H1 (cell line): ENCODE data around the gene MYH7. TPM values are rescaled to one million over a fixed set of nuclear protein-coding genes. Genes with fewer than 3 reads are reported as not detected.

ENCODE experiments used
- CTCF ChIA-PET: fragments of 300-600 bp; sonication (Branson Sonifier 250); formaldehyde crosslinking; loops from one replicate; lab custom pipeline; 2021; ENCODE audit not compliant: partially characterized antibody; lab: Charles Lee
- POLR2A ChIA-PET: fragments of 300-600 bp; sonication (Branson Sonifier 250); formaldehyde crosslinking; loops from one replicate; lab custom pipeline; 2021; ENCODE audit warnings: inconsistent platforms; ENCODE audit not compliant: partially characterized antibody; lab: Charles Lee
- DNase-seq, 2 experiments: peaks; one replicate each; pipeline versions ENCODE4 v3.0.0 to v3.0.0-alpha.2; 2010 to 2022; ENCODE audit warnings: low spot score in 2 of 2, low read depth in 1 of 2, mixed read lengths in 1 of 2
- FAIRE-seq: peaks from 2 replicates; lab custom pipeline; 2011; peaks lifted over from hg19 to GRCh38; lab: Jason Lieb, UNC
- H2AFZ ChIP-seq: 2 replicates; pipeline ENCODE4 v1.8.1; 2012; ENCODE audit warnings: low read length, inconsistent platforms
- H2AK5ac ChIP-seq: 2 replicates; pipeline ENCODE4 v1.6.1; 2013; ENCODE audit warnings: low read depth, low read length
- H2BK120ac ChIP-seq: replicated peaks from 2 replicates; pipeline ENCODE3; 2013; ENCODE audit warnings: low read depth, low read length, inconsistent platforms
- H2BK12ac ChIP-seq: 2 replicates; pipeline ENCODE4 v1.6.1; 2013; ENCODE audit warnings: low read depth, low read length
- H2BK15ac ChIP-seq: 2 replicates; pipeline ENCODE4 v1.6.1; 2013; ENCODE audit warnings: low read length
- H2BK20ac ChIP-seq: 2 replicates; pipeline ENCODE4 v1.6.1; 2013; ENCODE audit warnings: low read length
- H2BK5ac ChIP-seq: 2 replicates; pipeline ENCODE4 v1.6.1; 2013; ENCODE audit warnings: low read depth, low read length
- H3K14ac ChIP-seq: 2 replicates; pipeline ENCODE4 v1.6.1; 2013; ENCODE audit warnings: inconsistent platforms; ENCODE audit not compliant: insufficient read length
- H3K18ac ChIP-seq: 2 replicates; pipeline ENCODE4 v1.6.1; 2013; ENCODE audit warnings: low read length; ENCODE audit errors: extremely low read depth
- H3K23ac ChIP-seq: 2 replicates; pipeline ENCODE4 v1.6.1; 2013; ENCODE audit warnings: inconsistent platforms; ENCODE audit not compliant: insufficient read length
- H3K23me2 ChIP-seq: 2 replicates; pipeline ENCODE4 v1.6.1; 2013; ENCODE audit warnings: low read depth, low read length
- H3K27ac ChIP-seq: 2 replicates; pipeline ENCODE4 v1.6.1; 2011; ENCODE audit warnings: low read depth, low read length, inconsistent platforms
- H3K27me3 ChIP-seq, 4 experiments: replicated peaks in 1 of 4; 1 replicate in 1 of 4; 2 replicates in 3 of 4; pipeline versions ENCODE4 v1.6.1 to v1.8.1; 2011 to 2013; ENCODE audit warnings: low read length in 3 of 4, mild to moderate bottlenecking in 3 of 4, inconsistent platforms in 2 of 4, mixed read lengths in 2 of 4, moderate library complexity in 1 of 4; ENCODE audit not compliant: control insufficient read depth in 3 of 4, insufficient read depth in 3 of 4; ENCODE audit errors: extremely low read depth in 1 of 4
- H3K36me3 ChIP-seq, 4 experiments: 2 replicates each; pipeline versions ENCODE4 v1.6.1 to v1.8.1; 2011 to 2013; ENCODE audit warnings: mild to moderate bottlenecking in 4 of 4, low read length in 3 of 4, moderate library complexity in 2 of 4, control low read depth in 1 of 4, inconsistent platforms in 1 of 4; ENCODE audit not compliant: insufficient read depth in 4 of 4, control insufficient read depth in 2 of 4
- H3K4ac ChIP-seq: replicated peaks from 2 replicates; pipeline ENCODE3; 2013; ENCODE audit warnings: low read length, low read depth, mixed read lengths, inconsistent platforms; ENCODE audit not compliant: insufficient read length
- H3K4me1 ChIP-seq, 4 experiments: replicated peaks in 1 of 4; 1 replicate in 1 of 4; 2 replicates in 3 of 4; pipeline versions ENCODE4 v1.6.1 to v1.8.1; 2011 to 2013; ENCODE audit warnings: low read length in 3 of 4, inconsistent platforms in 2 of 4, mixed read lengths in 1 of 4; ENCODE audit not compliant: insufficient read depth in 4 of 4, control insufficient read depth in 3 of 4
- H3K4me2 ChIP-seq, 2 experiments: 2 replicates each; pipeline versions ENCODE4 v1.6.1 to v1.8.1; 2011 to 2013; ENCODE audit warnings: low read depth in 2 of 2, low read length in 2 of 2, control low read depth in 1 of 2, inconsistent platforms in 1 of 2, mild to moderate bottlenecking in 1 of 2; ENCODE audit not compliant: insufficient read depth in 1 of 2
- H3K4me3 ChIP-seq, 4 experiments: fragments of 200-600, 300-600 bp in 1 of 4; sonication (generic), shearing (Covaris generic), sonication (Bioruptor Twin) in 1 of 4; 2 replicates each; pipeline versions ENCODE4 v1.5.1 to v1.8.1; 2011 to 2016; ENCODE audit warnings: low read length in 4 of 4, low read depth in 3 of 4, control low read depth in 2 of 4, inconsistent platforms in 2 of 4, mild to moderate bottlenecking in 2 of 4, mixed read lengths in 1 of 4, moderate library complexity in 1 of 4; ENCODE audit not compliant: insufficient read depth in 2 of 4; ENCODE audit errors: extremely low read depth in 1 of 4
- H3K56ac ChIP-seq: replicated peaks from 2 replicates; pipeline ENCODE3; 2013; ENCODE audit warnings: low read depth, mild to moderate bottlenecking, mixed read lengths, low read length, inconsistent platforms; ENCODE audit not compliant: insufficient read length
- H3K79me1 ChIP-seq: 2 replicates; pipeline ENCODE4 v1.6.1; 2013; ENCODE audit warnings: low read depth, low read length, control low read depth
- H3K79me2 ChIP-seq, 2 experiments: 2 replicates each; pipeline versions ENCODE4 v1.6.1 to v1.8.1; 2012 to 2013; ENCODE audit warnings: low read length in 2 of 2, mild to moderate bottlenecking in 2 of 2, inconsistent platforms in 1 of 2; ENCODE audit not compliant: insufficient read depth in 2 of 2, control insufficient read depth in 1 of 2
- H3K9ac ChIP-seq, 4 experiments: replicated peaks in 1 of 4; 1 replicate in 1 of 4; 2 replicates in 3 of 4; pipeline versions ENCODE4 v1.6.1 to v1.8.1; 2011 to 2013; ENCODE audit warnings: low read depth in 3 of 4, low read length in 3 of 4, control low read depth in 2 of 4, mild to moderate bottlenecking in 2 of 4, moderate library complexity in 2 of 4, inconsistent platforms in 1 of 4; ENCODE audit errors: extremely low read depth in 1 of 4
- H3K9me3 ChIP-seq, 2 experiments: 2 replicates each; pipeline versions ENCODE4 v1.6.1 to v1.8.1; 2012 to 2013; ENCODE audit warnings: mild to moderate bottlenecking in 2 of 2, moderate library complexity in 2 of 2, control low read depth in 1 of 2, inconsistent platforms in 1 of 2, low read depth in 1 of 2, low read length in 1 of 2, mixed read lengths in 1 of 2; ENCODE audit not compliant: insufficient read depth in 2 of 2
- H4K20me1 ChIP-seq, 2 experiments: replicated peaks in 1 of 2; 2 replicates each; pipeline versions ENCODE3 to v1.8.1; 2011 to 2013; ENCODE audit warnings: inconsistent platforms in 2 of 2, low read length in 2 of 2, mild to moderate bottlenecking in 1 of 2; ENCODE audit not compliant: insufficient read depth in 2 of 2, control insufficient read depth in 1 of 2
- H4K5ac ChIP-seq: 2 replicates; pipeline ENCODE4 v1.6.1; 2013; ENCODE audit warnings: low read length, low read depth, mixed read lengths, inconsistent platforms; ENCODE audit not compliant: insufficient read length
- H4K8ac ChIP-seq: 2 replicates; pipeline ENCODE4 v1.8.0; 2013; ENCODE audit warnings: mild to moderate bottlenecking, moderate library complexity, low read length, inconsistent platforms; ENCODE audit not compliant: insufficient read depth; ENCODE audit errors: extremely low read depth
- H4K91ac ChIP-seq: replicated peaks from 2 replicates; pipeline ENCODE3; 2013; ENCODE audit warnings: low read length, mixed read lengths, inconsistent platforms; ENCODE audit not compliant: insufficient read length
- CBX5 ChIP-seq: fragments of 300-800, 300-1000 bp; sonication (generic); IDR thresholded peaks from 2 replicates; pipeline ENCODE4 v1.7.1; 2016; ENCODE audit warnings: antibody characterized with exemption, low read length, low read depth
- CHD1 ChIP-seq: IDR thresholded peaks from 2 replicates; pipeline ENCODE4 v1.6.1; 2012; ENCODE audit warnings: low read depth, low read length, improper control_type of control experiment
- CHD2 ChIP-seq: IDR thresholded peaks from 2 replicates; pipeline ENCODE4 v1.6.1; 2012; ENCODE audit warnings: low read length, improper control_type of control experiment
- CREB1 ChIP-seq: IDR thresholded peaks from 2 replicates; pipeline ENCODE4 v1.6.1; 2012; ENCODE audit warnings: inconsistent platforms
- CTBP2 ChIP-seq: IDR thresholded peaks from 2 replicates; pipeline ENCODE4 v1.7.0; 2011; ENCODE audit warnings: borderline replicate concordance, mild to moderate bottlenecking, moderate library complexity, mixed read lengths, low read length; ENCODE audit not compliant: insufficient read depth, insufficient read length
- EP300 ChIP-seq, 2 experiments: IDR thresholded peaks; 1 replicate in 1 of 2; 2 replicates in 1 of 2; pipeline ENCODE4 v1.6.1; 2011 to 2012; ENCODE audit warnings: low read depth in 2 of 2, low read length in 2 of 2, mild to moderate bottlenecking in 2 of 2, borderline replicate concordance in 1 of 2, inconsistent platforms in 1 of 2, moderate library complexity in 1 of 2
- EZH2 ChIP-seq: fragments of 200-600 bp; sonication (generic); IDR thresholded peaks from 2 replicates; pipeline ENCODE4 v1.7.1; 2012; ENCODE audit warnings: low read depth, mild to moderate bottlenecking, moderate library complexity, low read length, inconsistent platforms; ENCODE audit not compliant: severe bottlenecking
- FOSL1 ChIP-seq: IDR thresholded peaks from 2 replicates; pipeline ENCODE4 v1.6.1; 2011; ENCODE audit warnings: mild to moderate bottlenecking, low read depth, low read length, moderate library complexity; ENCODE audit not compliant: insufficient read depth
- HDAC2 ChIP-seq, 2 experiments: fragments of 300-600 bp in 1 of 2; sonication (generic) in 1 of 2; IDR thresholded peaks; 2 replicates each; pipeline ENCODE4 v1.6.1; 2011 to 2012; ENCODE audit warnings: low read depth in 2 of 2, low read length in 2 of 2, mild to moderate bottlenecking in 2 of 2, moderate library complexity in 2 of 2, borderline replicate concordance in 1 of 2, inconsistent platforms in 1 of 2
- HDAC6 ChIP-seq: IDR thresholded peaks from one replicate; pipeline ENCODE4 v1.7.1; 2012; ENCODE audit warnings: low read depth, mild to moderate bottlenecking, inconsistent platforms, low read length, moderate library complexity
- SIRT6 ChIP-seq: IDR thresholded peaks from one replicate; pipeline ENCODE4 v1.7.1; 2012; ENCODE audit warnings: low read length, inconsistent platforms
- SP1 ChIP-seq: IDR thresholded peaks from 2 replicates; pipeline ENCODE4 v1.6.1; 2011; ENCODE audit warnings: low read depth, low read length
- TAF1 ChIP-seq: IDR thresholded peaks from 2 replicates; pipeline ENCODE4 v1.6.1; 2011; ENCODE audit warnings: mild to moderate bottlenecking, low read depth, low read length
- WGBS, 2 experiments: shearing (Covaris generic) in 1 of 2; methylation state at CpG; one replicate each; pipeline versions ENCODE4 v1.1.6 to v1.1.7; 2013 to 2015; ENCODE audit warnings: low lambda C conversion rate in 2 of 2, mixed read lengths in 2 of 2, inconsistent platforms in 1 of 2, low coverage in 1 of 2, missing lambda C conversion rate in 1 of 2; ENCODE audit not compliant: insufficient replicate concordance in 2 of 2, insufficient coverage in 1 of 2, insufficient read length in 1 of 2; ENCODE audit errors: extremely low coverage in 1 of 2, missing lambda C conversion rate in 1 of 2; 5-methylcytosine and 5-hydroxymethylcytosine counted together
- polyA plus RNA-seq, 7 experiments: library from polyadenylated mRNA; depleted of rRNA in 3 of 7; stranded (reverse) in 5 of 7; unstranded in 2 of 7; fragments of >200 nt in 5 of 7; fragments of 200-250 nt in 2 of 7; gene quantifications; 1 replicate in 5 of 7; 2 replicates in 1 of 7; 4 replicates in 1 of 7; pipeline versions ENCODE4 v1.2.1 to v1.2.3, GENCODE V29; 2011 to 2013; ENCODE audit warnings: missing spikeins in 2 of 7, mixed read lengths in 2 of 7
- total RNA-seq: library from RNA; stranded (reverse); fragmentation: NEBNext Ultra II Directional; extraction: Animal tissue kit (Norgen Biotek cat#: 25700); gene quantifications from 2 replicates; pipeline ENCODE4 v1.2.1, GENCODE V29; 2021
- TF ChIP-seq, protein P1 (sequence below): IDR thresholded peaks from 2 replicates; pipeline ENCODE4 v1.6.1; 2011; ENCODE audit warnings: low read depth, mild to moderate bottlenecking, low read length; ENCODE audit not compliant: insufficient read depth

The MYH7 gene
- total and polyA plus RNA-seq, 2 of the 8 experiments (the other 6 are each of a cell fraction or from before 2014, with no cell fraction given) = not detected

GRCh38 chr14:23408307-23408630 lies 27.2 kb downstream of the MYH7 start:
- FAIRE-seq (no peak), DNase-seq (no peak)
- no peaks in the 10 kb centered on the region for H4K20me1 ChIP-seq
- H2BK20ac ChIP-seq = no peak overlapping the region
- H2BK120ac ChIP-seq = no peak overlapping the region
- no peaks in the 10 kb centered on the region for H3K23me2 ChIP-seq
- no peak overlapping the region for H2AK5ac ChIP-seq
- ChIA-PET CTCF (no interaction called here), POLR2A (interaction anchor here (0.5 kb wide), 1 partner anchor 683 kb away, joined by 3 read pairs; no protein-coding TSS in a partner anchor)
- no peaks in the 10 kb centered on the region for H3K9me3 ChIP-seq
- H4K5ac ChIP-seq = no peak overlapping the region
- no peaks in the 10 kb centered on the region; a peak in 3 of 7 replicates for H3K27me3 ChIP-seq
- WGBS, 2 experiments = 77% methylated on average over 5 of the region's 5 CpGs; no CpG with 5 or more reads in 1 of the 2 experiments
- H3K23ac ChIP-seq = no peak overlapping the region
- no peak overlapping the region for H3K14ac ChIP-seq
- no peaks in the 10 kb centered on the region for H3K79me1 ChIP-seq
- H4K8ac ChIP-seq = no peak overlapping the region
- no peak overlapping the region for H4K91ac ChIP-seq
- no peaks in the 10 kb centered on the region for H3K36me3 ChIP-seq
- TF ChIP-seq, protein P1, sequence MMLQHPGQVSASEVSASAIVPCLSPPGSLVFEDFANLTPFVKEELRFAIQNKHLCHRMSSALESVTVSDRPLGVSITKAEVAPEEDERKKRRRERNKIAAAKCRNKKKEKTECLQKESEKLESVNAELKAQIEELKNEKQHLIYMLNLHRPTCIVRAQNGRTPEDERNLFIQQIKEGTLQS = no peak
- TF ChIP-seq FOSL1 (no peak), TAF1 (no peak), CBX5 (no peak), EZH2 (no peak), CHD2 (no peak), CTBP2 (no peak), SIRT6 (no peak), CHD1 (no peak), CREB1 (no peak), EP300 (IDR thresholded peaks at IDR 0.05; ENCODE audit: borderline replicate concordance in 1 of 2, low read depth in 2 of 2, low read length in 2 of 2) (no peak), HDAC2 (IDR thresholded peaks at IDR 0.05; ENCODE audit: borderline replicate concordance in 1 of 2, low read depth in 2 of 2, low read length in 2 of 2) (no peak), SP1 (no peak), HDAC6 (no peak)
- TF ChIP-seq, all 59 proteins: peak for 0
- no peak overlapping the region for H2AFZ ChIP-seq
- no peak overlapping the region for H3K9ac ChIP-seq
- no peak overlapping the region for H3K4me2 ChIP-seq
- no peak overlapping the region for H3K56ac ChIP-seq
- no peak overlapping the region for H2BK12ac ChIP-seq
- H3K4me1 ChIP-seq = no peaks in the 10 kb centered on the region; a peak in 1 of 7 replicates
- no peak overlapping the region for H2BK5ac ChIP-seq
- H3K27ac ChIP-seq = no peak overlapping the region
- no peak overlapping the region for H2BK15ac ChIP-seq
- no peak overlapping the region for H3K18ac ChIP-seq
- no peak overlapping the region for H3K4ac ChIP-seq
- H3K4me3 ChIP-seq = no peak overlapping the region
- H3K79me2 ChIP-seq = no peaks in the 10 kb centered on the region
